Endometrial microvascular endothelial cells (primary cell): ENCODE measurements around the gene LIMS1. TPM values are rescaled to one million over a fixed set of nuclear protein-coding genes. Genes with fewer than 3 reads are reported as not detected.

Experiments
- in situ Hi-C: cut with HindIII; loops from 2 replicates; pipeline ENCODE4 v1.10.0; 2017; ENCODE audit warnings: low sequenced_read_pairs, low pct_unique_long_range_greater_than_20kb; ENCODE audit errors: inconsistent ontology term
- total RNA-seq: library from RNA; depleted of rRNA; stranded (reverse); fragments of >200 nt; gene quantifications from one replicate; pipeline ENCODE4 v1.2.3, GENCODE V29; 2015; ENCODE audit errors: inconsistent ontology term

LIMS1 gene
- total RNA-seq, 1 donor from 2014 or later = 159 TPM

- in situ Hi-C loops = no loop called here
These were observed 73.5 kb downstream of the LIMS1 start for GRCh38 chr2:108607706-108608301.

DNA sequence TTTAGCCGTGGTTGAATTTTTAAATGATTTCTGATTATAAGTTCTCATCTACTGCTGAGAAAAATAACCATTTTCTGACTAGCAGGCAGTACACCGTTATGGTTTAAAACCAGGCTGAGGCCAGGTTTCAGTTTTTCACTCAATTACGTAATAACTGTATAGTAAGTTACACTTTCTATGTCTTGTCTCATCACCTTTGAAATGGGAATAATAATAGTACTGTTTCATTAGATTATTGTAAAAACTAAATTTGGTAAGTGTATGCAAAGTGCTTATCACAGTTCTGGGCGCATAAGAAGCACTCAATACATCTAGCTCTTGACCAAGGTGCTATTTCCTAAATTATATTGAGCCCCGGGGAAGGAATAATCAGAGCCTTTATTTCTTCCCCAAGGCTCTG, 76.8 kb downstream of the LIMS1 start:
- in situ Hi-C loops = no loop called here

- in situ Hi-C loops = no loop called here
These were observed 77.9 kb downstream of the LIMS1 start for GRCh38 chr2:108612153-108612513.

DNA sequence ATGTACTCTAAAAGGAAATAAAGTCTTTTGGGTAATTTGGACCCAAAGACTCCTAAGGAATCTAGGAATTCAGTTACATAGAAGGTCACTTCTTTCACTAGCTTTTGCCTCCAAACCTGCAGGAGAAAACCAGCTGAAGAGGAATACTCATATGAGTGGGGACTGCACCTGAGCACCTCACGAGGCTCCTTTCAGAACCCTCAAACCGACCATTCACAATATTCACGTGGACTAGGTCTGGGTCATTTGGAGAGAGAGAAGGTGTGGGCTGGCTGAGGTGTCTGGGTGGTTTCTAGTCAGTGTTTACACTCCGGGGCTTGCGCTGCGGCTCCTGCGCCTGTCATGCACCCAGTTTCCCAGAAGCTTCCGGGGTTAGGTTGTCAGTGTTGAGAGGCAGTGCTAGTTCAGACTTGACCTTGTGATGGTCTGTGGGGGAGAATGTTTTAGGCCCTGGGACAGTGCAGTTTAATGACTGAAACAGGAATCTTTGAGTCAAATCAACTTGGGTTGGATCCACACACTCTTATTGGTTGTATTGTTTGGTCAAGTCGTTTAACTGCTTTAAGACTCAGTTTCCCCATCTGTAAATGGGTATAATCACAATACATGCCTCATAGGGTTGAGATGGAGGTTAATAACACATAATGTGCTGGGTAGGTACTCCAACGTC, 78.4 kb downstream of the LIMS1 start:
- in situ Hi-C loops = no loop called here

- in situ Hi-C loops = no loop called here
These were observed 79.2 kb downstream of the LIMS1 start for GRCh38 chr2:108613261-108614042.

- in situ Hi-C loops = no loop called here
These were observed 79.8 kb downstream of the LIMS1 start for GRCh38 chr2:108614043-108614545.

DNA sequence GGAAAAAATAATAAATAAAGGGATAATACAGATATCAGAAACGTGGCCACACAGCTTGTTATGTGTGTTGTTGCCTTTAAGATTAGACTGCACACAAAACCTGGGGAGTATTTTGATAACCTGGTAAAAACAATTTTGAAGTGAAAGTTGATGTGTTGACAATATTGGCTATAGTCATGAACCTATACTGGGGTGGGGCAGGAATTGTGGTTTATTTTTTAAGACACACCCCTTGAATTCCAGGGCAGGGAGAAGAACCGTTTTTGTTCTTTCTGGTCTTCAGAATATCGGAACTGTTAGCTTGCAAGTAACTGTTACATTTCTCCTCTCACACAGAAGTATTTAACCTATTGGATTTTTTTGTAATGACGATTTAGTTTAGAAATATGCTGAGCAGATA, 80.4 kb downstream of the LIMS1 start:
- in situ Hi-C loops = no loop called here

- in situ Hi-C loops = no loop called here
These were observed 81.3 kb downstream of the LIMS1 start for GRCh38 chr2:108615480-108616090.

DNA sequence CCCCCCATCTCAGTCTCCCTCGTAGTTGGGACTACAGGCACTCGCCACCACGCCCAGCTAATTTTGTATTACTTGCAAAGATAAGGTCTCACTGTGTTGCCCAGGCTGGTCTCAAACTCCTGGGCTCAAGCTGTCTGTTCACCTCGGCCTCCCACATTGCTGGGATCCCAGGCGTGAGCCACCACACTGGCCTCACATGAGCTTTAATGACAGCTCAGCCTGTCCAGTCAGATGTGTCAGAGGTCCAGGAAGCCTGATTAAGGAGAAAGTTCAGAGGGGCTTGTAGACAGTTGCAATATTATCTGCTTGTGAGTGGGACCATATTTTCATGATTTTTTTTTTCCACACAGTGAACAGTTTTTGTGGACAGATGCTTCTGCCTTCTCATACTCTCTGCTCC, 82.0 kb downstream of the LIMS1 start:
- in situ Hi-C loops = no loop called here

DNA sequence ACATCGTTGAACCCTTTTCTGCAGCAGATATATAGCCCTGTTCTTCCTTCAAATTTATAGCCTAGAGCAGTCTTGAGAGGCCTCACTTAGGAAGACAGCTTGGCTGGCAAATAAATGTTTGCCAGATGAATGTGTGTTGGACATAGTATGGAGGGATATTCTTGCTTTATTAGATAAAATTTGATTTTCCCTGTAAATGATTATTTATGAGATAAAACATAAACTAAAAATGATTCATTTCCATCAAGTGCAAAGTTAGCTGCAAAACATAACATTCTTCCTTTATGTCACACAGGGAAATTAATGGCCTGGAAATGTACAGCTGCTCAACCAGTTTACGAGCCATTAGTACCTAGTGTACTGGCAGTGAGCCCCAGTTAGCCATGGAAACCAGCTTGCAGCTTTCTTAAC, 82.5 kb downstream of the LIMS1 start:
- in situ Hi-C loops = no loop called here

- in situ Hi-C loops = no loop called here
These were observed 83.3 kb downstream of the LIMS1 start for GRCh38 chr2:108617617-108618016.

- in situ Hi-C loops = no loop called here
These were observed 85.8 kb downstream of the LIMS1 start for GRCh38 chr2:108619925-108620620.

- in situ Hi-C loops = no loop called here
These were observed 86.4 kb downstream of the LIMS1 start for GRCh38 chr2:108620656-108621055.

DNA sequence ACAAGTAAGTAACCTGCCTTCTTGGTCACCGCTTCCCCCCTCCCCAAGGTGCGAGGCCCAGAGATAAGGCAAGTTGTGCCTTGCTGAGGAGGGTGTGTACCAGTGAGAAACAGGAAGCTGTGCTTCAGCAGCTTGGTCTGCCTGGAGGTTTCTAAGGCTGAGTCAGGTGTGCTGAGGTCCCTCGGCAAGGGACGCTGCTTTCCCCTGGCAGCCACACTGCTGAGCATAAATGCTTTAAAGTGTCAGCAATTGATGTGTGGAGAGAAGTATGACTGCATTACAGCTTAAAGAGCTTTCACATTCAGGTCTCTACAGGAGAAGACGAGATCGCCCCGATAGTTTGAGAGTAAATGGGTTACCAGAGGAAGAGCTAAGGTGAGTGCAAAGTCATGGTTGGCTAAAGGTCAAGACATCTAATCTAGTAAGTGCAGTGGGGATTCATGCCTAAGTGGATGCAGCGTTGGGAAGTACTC, 86.9 kb downstream of the LIMS1 start:
- in situ Hi-C loops = no loop called here

DNA sequence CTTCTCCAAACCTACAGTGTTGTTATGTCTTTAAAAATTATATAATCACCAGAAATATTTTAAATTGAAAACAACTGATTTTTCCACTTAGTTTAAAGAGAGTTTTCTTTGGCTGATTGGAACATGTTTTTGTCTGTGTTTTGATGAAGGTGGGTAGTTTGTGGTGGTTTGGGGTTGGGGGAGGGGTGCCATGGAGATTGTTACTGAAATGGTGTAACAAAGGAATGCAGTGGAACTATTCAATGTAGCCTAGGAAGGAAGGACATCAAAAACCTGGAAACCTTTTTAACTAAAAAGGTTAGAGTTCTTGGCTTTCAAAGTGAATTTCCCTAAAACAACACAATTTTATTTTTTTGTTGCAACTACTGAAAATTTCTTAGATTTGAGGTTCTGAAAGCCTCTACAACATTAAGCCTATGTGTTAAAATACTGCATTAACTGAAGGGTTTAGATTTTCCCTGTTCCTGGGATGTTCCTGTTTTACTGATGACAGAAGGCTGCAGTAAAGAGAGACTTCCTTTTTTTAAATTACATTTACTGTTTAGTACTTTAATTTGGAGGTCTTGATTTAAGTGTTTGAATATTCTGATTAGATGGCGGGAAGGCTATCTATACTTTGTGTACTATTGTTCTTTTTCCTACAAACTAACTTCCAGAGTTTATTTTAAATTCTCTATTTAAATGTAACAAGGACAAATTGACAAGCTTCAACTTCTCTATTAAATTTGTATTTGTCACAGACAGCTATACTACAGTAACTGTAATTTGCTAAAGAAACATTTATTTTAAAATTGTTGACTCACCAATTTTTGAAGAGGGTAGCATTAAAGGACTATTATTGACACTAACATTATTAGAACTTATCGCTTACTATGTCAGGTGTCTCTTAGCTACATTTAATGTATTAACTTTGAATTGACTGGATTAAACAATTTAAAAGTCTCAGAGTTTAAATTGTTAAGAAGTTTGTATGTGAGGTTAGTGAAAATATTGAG, 87.7 kb downstream of the LIMS1 start:
- in situ Hi-C loops = no loop called here

DNA sequence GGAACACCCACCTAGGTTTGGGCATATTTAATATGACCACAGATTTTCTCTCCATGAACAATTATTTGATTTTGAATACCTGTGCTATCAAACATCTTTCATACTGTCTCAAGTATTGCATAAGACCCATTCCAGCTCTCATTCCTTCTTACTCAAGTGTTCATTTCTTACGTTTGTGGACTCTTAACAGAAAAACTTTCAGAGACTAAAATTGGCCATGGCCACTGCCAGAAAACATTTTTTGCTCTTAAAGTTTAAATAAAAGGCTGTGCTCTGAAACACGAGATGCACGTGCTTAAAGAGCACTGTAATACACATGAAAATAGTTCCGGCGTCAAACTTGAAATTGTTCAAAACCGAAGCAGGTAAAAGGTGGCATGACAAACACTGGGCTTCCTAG, 89.3 kb downstream of the LIMS1 start:
- in situ Hi-C loops = no loop called here

DNA sequence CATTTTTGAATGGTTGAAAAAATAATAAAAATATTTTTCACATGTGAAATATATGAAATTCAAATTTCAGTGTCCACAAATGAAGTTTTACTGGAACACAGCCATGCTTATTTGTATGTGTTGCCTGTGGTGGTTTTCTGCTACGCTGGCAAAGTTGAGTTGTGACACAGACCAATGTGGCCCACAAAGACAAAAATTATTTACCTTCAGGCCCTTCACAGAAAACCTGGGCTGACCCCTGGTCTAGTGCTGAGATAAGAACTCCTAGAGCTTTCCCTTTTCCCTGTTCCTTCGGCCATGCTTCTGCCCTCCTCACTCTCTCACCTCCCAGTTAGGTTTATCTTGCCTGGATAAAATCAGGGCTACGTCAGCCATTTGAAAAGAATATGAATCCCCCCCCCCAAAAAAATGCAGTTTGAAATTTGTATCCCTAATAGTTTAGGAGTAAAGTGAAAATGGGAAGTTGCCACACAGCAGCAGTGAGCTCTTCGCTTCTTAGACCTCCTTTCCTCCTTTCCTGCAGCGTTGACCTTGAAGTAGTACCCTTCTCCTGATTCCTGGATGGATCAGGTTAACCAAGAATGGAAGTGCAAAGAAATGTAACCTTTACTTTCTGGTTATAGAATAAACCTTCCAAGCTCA, 91.0 kb downstream of the LIMS1 start:
- in situ Hi-C loops = no loop called here
